Measurements from ENCODE around the gene GAS2.

Gene GAS2

DNA sequence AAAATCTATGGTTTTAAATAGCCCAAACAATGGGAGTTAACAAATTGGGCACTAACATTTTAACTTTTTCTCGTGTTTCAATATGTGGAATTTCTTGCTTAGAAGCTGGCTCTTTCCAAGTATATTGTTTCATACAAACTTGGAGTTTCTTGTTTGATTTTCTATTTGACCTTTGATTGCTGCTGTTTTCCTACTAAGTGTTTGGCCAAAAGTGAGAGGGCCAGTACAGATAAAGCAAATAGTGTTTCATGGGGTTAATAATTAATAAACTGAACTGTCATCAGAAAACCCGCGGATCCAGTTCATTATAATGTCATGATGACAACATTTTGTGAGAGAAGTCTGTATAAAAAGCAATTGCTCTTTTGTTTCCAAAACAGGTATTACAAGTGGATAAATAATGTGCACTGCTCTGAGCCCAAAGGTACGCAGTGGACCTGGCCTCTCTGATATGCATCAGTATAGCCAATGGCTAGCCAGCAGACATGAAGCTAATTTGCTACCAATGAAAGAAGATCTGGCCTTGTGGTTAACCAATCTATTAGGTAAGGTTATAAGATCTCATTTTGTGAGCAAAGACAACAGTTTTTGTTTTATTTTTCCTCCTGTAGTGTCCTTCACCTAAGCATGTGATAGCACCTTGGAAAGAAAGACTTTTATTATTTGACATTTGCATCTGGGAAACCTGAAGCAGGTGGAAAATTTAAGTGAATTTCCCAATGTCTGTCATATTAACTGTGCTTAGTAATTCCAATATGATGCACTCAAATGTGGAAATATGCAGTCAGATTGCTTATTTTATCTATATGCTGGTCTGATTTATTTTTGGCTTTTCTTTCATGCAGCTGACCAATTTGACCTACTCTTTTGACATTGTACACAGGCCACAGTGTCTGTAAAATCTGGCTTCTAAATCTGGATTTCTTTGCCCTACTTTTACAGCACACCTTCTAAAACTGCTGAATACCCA lies 8.3 kb downstream of the GAS2 start:
- no peak for DNase-seq (ENCODE audit: low read depth, low spot score)

DNA sequence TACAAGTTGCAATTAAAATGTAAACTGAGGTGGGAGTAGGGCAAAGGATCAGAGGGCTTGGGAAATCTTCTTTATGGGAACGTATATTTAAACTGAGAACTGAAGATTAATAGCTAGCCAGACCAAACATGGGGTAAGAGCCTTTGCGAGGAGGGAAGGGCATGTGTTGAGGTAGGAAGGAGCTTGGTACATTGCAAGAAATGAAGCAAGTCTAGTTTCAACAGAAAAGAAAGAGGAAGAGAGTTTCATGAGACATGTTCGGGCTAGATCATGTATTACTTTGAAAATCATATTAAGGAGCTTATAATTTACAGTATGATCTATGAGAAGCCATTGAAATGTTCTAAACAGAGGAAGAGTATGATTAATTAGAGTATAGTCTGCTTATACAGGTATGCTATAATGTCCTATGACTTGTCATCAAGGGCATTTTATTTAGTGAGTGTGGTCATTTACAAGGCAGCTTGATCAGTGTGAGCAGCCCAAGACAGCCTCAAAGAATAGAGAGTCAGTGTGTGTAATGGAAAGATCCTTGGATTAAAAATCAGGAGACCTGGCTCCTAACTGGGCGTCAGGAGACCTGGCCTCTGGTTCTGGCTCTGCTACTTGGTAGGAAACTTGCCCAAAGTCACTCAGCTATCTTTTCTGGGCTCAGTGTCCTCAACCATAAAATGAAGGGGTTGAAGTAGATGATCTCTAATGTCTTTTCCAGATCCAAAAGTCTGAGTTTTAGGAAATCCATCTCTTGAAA lies 10.9 kb downstream of the GAS2 start:
- no peak for DNase-seq (ENCODE audit: low read depth, low spot score)

DNA sequence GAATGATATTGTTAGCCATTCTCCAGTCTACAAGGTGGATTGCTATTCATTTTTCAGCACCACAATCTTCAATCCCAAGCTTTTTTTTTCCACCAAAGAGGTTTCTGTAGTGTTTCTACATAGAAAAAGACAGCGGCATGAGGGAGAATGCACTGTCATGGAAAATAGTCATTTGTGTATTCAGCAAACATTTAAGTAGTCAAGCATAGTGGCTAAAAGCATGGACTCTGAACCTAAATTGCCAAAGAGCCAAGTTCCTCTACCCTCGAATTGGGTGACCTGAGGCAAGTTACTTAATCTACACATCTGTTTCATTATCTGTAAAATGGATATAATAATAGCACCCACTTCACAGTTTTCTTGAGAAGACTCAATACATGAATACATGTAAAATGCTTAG lies 14.2 kb downstream of the GAS2 start:
- no peak for DNase-seq (ENCODE audit: low read depth, low spot score)

DNA sequence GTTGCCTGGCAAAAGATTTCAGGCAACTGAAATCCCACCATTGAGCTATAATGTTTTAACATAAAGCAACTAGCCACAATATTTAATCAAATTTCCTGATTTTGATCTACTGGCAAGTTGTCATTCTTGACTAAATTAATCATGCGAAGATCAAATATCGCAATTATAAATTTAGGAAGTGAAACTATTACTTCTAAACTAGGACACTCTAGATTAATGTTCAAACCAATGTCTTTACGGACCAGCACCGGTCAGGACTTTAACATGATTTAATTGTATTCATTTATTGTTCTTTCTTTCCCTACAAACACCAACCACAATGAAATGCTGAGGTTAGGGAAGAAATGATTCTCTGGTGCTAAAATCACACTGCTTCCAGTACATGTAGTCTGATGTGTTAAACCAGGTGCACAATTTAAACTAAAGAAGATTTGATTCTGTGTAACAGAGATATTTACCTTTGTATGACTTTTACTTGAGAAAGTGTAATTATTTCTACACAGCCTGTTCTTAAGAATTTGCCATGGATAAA lies 14.9 kb downstream of the GAS2 start:
- DNase-seq (ENCODE audit: low read depth, low spot score), result no peak

DNA sequence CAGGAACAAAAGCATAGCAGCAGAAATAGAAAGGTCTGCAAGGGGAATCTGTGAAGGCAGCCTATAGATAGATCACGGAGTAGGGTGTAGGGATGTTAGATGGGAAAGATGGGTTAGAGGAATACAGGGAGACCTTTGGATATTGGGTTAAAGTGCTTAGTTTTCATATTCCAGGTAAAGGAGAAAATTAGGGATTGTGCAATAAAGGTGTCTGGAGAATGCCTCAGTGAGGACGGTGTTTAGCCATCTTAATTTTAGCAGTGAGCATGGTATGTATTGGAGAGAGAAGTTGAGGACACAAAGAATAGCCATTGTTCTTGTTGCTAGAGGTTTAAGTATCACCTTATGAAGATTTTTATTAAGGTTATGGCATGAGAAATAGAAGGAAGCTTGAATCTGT lies 17.7 kb downstream of the GAS2 start:
- DNase-seq (ENCODE audit: low read depth, low spot score), result no peak

DNA sequence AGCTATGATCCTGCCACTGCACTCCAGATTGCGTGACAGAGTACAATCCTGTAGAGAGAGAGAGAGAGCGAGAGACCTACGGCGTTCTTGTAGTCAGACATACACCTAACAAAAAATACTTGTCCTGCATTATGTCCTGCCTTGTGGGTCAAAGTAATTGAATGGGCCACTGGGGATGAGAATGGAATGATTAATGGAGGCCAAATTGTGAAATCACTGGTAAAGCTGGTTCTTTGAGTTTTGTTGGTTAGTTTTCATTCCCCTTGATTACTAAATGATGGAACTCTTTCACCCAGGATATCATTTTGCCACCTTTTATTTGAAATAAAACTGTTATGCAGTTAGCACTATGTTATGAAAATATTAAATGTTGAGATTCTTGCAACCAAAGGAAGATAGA lies 18.7 kb downstream of the GAS2 start:
- no peak for DNase-seq (ENCODE audit: low read depth, low spot score)

DNA sequence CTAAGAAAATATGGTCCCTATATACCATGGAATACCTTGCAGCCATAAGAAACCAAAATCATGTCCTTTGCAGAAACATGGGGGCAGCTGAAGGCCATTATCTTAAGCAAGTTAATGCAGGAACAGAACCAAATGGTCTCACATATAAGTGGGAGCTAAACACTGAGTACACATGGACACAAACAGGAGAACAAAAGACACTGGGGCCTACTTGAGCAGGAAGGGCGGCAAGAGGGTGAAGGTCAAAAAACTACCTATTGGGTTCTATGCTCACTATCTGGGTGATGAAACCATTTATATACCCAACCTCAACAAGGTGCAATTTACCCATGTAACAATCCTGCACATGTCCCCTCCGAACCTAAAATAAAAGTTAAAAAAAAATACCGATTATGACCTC lies 22.5 kb downstream of the GAS2 start:
- DNase-seq (ENCODE audit: low read depth, low spot score), result no peak

DNA sequence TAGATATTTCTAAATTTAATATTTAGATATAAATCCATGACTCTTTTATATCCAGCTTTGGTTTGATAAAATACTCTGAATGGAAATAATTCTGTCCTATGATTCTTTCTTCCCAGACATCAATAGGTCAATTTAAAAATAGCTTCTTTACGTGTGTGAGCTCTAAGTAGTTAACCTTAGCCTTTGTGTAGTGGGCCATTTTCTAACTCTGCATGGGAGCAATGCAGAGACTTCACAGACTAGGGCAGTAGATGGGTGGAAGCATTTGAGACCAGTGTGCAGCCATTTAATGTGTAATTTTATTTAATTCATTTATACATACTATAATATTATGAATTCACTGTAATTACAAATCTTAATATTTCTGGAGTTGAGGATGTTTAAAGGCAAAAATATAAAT lies 23.8 kb downstream of the GAS2 start:
- no peak for DNase-seq (ENCODE audit: low read depth, low spot score)

DNA sequence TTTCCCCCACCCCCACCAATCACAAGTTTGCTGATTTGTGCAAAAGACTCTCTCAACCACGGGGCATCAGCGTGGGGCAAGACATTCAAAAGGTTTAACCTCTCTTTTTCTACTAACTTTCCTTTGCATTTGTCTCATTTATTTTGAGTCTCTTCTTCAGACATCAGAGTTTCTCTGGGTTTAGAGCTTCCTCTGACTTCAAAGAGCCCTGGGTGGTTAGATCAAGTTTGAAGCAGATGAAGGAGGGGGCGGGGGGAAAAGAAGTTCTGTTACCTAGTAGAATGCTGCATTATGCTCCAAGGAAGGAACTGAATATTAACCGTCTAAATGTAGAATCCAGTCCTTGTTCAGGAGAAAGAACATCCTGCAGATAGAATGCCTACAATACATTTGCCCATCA lies 24.5 kb downstream of the GAS2 start:
- no peak for DNase-seq (ENCODE audit: low read depth, low spot score)

DNA sequence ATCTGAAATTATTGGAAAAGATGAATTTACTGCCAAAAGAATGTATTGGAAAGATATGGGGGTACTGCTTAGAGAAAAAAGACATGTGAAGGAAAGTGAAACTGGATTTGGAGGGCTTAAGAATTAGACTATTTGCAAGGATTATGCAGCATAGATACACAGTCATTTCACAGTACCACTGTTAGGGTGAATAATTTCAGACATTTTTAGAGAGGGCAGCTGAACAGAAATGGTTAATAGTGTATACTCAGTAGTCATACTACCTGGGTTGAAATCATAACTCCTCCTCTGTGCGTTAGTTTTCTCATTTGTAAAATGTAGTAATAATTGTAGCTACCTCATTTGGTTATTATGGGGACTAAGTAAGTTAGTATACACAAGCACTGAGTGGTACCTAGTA lies 33.0 kb downstream of the GAS2 start:
- DNase-seq (ENCODE audit: low read depth, low spot score), result no peak

DNA sequence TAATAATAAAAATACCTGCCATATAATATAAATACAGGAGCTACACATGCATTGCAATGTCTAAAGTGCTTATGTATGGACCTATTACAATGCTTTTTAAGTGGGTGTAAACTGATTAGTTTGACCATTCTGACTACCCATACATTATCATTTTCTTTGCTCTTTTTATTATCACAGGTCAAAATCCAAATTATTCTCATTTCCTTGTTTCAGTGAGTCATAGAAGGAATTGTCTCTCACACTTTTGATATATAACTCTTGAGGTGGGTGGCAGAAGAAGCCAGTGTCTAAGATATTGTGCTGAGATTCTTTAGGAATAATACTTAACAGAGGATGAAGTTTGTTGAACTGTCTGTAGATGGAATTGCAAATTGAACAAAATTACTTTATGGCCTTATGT lies 35.6 kb downstream of the GAS2 start:
- DNase-seq (ENCODE audit: low read depth, low spot score), result no peak

DNA sequence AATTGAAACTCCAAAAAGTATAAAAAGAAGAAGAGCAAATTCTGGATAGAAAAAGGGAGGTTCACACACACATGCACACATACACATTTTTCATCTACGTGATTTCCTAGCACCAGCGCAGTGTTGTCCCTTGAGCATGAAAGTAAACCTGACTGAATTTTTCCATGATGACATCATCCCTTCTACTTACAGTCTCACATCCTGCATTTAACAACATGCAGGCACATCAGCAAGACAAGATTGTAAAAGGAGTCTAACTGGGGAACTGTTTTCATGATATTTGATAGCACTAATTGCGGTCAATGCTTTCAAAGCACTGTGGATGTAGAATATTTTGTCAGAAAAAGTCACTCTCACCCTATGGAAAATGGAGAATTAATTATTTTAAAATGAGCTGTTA lies 36.6 kb downstream of the GAS2 start:
- DNase-seq (ENCODE audit: low read depth, low spot score), result peak; percentile 11

DNA sequence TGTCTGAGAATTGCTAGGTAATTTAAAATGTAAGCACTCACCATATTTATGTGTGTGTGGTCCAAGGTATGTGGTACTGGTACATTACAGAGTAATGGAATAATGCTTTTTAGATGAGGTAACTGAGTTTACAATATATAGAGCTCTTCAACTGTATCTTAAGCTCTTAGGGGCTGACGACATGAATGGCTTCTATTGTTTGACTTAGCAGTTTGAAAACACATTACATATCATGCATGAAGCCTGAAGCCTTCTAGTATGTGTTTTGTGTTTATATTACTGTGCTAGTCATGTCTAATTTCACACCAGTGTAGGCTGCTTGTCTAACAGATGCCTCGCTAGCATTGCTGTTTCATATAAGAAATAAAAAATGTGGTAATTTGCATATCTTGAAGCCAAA lies 37.2 kb downstream of the GAS2 start:
- DNase-seq (ENCODE audit: low read depth, low spot score), result no peak

DNA sequence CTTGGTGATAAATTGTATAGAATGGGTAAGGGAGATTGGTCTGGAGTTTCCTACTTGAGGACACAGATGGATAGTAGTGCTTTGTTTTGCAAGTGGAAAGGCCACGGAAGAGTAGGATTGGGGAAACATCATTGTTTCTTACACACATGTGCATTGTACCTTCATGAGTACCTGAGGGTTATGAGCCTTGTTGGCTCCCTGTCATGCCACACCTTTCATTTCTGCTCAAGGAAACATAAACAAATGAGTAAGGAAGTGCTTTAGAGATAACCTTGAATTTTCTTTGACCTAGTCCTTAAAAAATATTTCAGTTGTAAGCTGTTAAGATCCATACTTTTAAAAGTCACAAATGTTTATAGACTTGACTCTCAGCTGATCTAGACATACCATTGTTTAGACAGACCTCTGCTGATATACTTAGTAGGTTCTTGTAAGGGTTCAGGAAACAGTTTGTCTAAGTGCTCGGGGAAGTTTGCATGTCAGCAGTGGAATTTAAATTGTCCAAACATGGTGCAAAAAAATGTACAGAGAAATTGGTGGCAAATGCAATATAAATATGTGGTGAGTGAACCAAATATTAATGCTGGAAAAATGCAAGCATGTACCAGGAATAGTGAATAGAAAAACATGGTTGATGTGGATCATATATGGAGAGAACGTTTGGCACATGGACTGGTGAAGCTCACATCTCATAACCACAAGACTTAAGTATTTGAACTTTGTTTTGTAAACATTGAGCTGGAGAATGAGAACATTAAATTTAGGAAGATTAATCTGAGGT lies 40.9 kb downstream of the GAS2 start:
- DNase-seq (ENCODE audit: low read depth, low spot score), result no peak

DNA sequence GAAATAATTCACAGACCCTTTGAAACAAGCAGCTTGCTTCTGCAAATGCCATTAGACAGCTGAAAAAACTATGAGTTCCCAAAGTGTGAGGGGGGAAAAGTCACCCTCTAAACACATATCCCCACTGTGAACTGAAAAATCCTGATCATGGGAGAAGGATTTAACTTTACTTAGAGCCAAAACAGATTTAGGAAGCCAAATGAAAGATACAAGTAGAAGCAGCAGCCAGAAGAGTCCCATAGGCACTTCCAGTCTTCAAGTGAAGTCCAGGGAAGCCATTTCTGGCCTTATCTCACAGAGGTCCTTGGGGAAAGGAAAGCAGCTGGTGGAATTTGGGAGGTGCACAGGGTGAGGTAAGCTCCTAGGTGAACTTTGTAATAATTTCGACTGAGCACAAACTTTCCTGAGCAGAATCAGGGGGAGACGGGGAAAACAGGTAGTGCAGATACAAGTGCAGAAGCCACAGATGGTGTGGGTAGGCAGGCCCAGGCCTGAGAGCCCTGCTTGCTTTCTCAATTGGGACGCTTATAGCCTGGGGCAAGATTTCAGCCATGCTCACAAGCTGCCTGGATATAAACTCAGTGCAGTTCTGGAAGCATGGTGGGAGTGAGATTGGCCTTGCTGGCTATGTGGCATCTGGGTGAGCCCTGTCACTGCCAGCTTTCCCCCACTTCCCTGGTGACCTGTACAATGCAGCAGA lies 44.8 kb downstream of the GAS2 start:
- DNase-seq (ENCODE audit: low read depth, low spot score), result no peak

DNA sequence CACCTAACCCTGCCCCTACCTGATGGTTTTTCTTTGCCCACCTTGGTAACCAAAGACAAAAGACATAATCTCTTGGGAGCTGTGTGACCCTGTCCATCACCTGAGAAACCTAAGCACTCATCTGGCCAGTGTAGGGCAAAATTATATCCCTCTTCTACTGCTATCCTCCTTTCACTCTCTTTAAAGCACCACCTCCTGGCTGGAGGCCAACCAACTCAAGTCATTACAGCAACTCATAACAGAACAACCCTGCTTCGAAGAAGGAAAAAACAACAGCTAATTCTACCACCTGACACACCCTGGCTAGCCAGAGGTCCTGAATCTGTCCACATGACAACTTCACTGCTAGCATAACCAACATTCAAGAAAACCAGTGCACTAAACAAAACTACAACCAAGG lies 45.5 kb downstream of the GAS2 start:
- DNase-seq (ENCODE audit: low read depth, low spot score), result no peak

DNA sequence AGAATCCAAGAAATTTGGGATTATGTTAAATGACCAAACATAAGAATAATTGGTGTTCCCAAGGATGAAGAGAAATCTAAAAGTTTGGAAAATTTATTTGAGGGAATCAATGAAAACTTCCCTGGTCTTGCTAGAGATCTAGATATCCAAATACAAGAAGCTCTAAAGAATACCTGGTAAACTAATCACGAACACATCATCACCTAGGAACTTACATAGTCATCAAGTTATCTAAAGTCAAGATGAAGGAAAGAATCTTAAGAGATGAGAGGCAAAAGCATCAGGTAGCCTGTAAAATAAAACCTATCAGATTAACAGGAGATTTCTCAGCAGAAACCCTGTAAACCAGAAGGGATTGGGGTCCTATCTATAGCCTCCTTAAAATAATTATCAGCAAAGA lies 46.9 kb downstream of the GAS2 start:
- no peak for DNase-seq (ENCODE audit: low read depth, low spot score)

DNA sequence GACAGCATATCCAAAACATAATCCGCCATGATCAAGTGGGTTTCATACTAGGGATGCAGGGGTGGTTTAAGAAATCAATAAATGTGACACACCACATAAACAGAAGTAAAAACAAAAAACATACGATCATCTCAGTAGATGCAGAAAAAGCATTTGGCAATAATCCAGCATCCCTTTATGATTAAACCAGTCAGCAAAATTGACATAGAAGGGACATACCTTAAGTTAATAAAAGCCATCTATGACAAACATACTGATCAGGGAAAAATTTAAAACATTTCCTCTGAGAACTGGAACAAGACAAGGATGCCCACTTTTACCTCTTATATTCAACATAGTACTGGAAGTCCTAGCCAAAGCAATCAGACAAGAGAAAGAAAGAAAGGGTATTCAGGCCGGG lies 49.6 kb downstream of the GAS2 start:
- DNase-seq (ENCODE audit: low read depth, low spot score), result no peak

DNA sequence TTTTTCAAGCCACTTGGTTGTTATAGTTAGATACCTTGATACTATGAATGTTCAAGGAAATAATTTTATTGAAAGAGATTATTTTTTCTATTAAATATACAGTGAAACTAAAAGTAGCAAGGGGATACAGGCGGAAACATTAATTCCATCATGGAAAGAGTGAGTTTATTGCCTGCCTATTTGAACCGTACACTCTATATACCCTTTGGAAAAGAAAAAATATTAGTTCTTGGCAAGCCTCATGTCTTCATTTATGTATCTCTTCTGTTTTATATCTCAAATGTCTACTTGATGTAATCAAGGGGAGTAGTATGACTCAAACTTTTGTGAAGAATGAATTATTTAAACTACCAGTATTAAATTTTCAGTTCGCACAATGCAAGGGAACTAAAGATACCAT lies 54.0 kb downstream of the GAS2 start:
- DNase-seq (ENCODE audit: low read depth, low spot score), result no peak

DNA sequence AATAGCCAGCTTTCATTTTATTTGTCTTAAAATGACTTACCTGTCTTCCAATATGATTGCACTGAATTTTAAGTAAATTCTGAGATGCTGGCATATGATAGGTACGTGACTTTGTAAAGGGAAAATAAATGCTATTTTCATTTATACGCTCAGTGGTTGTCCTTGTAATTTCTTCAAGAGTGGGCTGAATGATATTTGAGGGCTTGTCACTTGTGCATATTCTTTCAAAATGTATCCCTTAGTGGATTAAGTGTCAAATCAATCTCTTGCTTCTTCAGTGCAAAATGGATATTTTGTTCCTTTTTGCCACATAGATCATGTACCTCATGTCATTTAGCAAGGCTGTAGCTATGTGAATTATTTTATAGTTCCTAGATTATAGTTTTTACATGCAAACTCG lies 56.9 kb downstream of the GAS2 start:
- DNase-seq (ENCODE audit: low read depth, low spot score), result no peak

DNA sequence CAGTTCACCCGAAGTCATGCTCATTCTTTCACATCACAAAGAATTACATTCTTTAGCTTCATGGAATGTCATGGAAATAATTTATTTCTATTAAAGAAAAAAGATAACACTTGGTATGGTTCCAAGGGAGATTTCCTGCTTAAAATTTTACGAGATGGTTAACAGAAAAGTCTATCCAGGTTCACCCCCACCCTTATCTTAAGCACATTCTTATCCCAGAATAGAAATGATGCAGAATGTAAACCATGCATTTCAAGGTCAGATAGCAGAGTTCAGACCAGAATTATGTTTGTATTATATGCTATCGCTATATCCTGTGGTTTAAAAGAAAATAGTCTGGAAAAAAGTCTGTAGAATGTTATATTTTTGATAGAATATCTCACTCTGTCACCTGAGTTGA lies 58.7 kb downstream of the GAS2 start:
- DNase-seq (ENCODE audit: low read depth, low spot score), result no peak
